SU-DHL-6 (cell line): ENCODE data around the gene DUSP28.
"Not testable (repeated sequence)": the region's sequence is repeated elsewhere in the genome, so short reads cannot be mapped to it uniquely, and the experiment has no call there.

ENCODE experiments used
- CTCF ChIP-seq: fragments of 200-600 bp; sonication (generic); IDR thresholded peaks from one replicate; pipeline ENCODE4 v1.5.1; 2017; ENCODE audit warnings: antibody characterized with exemption, mild to moderate bottlenecking, low read length, moderate library complexity; ENCODE audit not compliant: insufficient read depth, poor library complexity, severe bottlenecking
- EZH2phosphoT487 ChIP-seq: fragments of 200-600 bp; sonication (generic), shearing (Covaris generic); conservative IDR thresholded peaks from 2 replicates; pipeline ENCODE4 v1.6.1; 2018; ENCODE audit warnings: mild to moderate bottlenecking, antibody characterized with exemption, low read length, moderate library complexity, mixed read lengths

- not testable (repeated sequence) for TF ChIP-seq CTCF, EZH2phosphoT487
Observed at GRCh38 chr2:240539101-240539500, 21.1 kb upstream of the DUSP28 start.
